NCI-H526 (cell line): ENCODE results near the gene CEP128.
A peak's percentile ranks its signal among the peaks of the same experiment; 100 is the strongest.

Source experiments
- DNase-seq, 2 experiments: peaks; one replicate each; lab custom pipeline; 2025; lab: John Stamatoyannopoulos, UW

CEP128 gene

DNA sequence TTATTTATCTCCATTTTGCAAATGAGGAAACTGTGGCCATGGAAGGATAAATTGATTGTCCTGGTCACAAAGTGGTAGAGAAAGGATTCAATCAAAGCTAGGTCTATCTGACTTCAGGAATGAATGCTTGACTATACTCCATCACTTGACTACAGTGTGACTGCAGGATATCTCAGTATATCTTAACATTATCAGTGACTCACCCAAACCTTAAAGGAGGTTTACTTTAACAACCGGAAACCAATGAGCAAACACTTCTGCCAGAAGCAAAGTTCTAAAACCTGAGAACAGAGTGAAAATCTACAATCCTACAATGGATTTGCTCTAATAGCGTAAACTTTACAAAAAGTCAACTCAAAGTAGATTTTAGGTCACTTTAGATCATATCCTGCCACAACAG is 277.0 kb downstream of the CEP128 start:
- DNase-seq: no peak

DNA sequence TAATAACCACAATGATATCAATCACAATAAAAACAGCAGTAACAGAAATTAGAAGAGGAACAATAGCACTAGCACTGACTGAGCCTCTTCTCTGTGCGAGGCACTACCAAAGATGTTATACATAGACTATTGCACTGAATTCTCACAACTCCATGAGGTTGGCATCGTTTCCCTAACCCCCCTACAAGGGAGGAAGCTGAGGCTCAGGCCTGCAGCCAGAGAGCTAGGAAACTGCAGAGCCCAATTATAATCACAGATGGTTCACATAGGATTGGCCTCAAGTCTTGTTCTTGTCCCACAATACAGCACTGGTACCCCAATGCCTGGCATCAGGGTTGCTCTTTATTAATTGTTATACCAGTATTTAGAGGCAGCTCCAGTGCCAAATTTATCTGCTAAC is 278.0 kb downstream of the CEP128 start:
- no peak for DNase-seq

DNA sequence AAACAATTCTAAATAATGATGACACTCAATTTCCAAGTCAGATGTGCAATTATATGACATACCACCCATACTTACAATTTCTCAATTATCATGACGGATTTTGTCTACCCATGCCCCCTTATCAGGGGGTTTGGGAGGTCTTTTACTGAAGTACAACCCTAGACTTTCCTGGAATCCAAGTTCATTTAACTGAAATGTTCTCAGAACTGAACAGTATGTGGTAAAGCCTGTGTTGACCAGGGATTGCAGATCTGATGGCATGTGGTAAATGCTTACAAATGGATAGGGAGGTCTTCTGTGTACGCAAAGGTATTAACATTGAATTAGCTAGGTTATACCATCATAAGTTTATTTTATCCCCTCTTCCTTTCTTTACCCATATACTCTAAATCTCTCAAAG is 281.8 kb downstream of the CEP128 start:
- no peak for DNase-seq

DNA sequence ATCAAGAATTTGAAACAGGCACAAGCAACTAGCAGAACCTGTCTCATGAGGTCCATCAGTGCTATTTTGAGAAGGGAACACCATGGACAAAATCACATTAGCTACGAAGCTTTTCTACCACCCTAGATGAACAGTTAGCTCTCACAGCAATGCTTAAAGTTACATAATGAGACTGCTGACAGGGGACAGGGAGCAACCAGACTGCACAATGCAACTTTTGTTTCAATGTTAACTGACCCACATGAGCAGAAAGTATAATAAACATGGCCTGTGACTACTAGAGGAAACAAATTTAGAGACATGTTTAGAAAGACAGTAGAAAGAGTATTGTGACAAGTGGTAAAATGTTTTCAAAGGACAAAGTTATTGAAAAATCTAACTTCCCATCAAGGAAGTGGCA is 282.8 kb downstream of the CEP128 start:
- DNase-seq: no peak

DNA sequence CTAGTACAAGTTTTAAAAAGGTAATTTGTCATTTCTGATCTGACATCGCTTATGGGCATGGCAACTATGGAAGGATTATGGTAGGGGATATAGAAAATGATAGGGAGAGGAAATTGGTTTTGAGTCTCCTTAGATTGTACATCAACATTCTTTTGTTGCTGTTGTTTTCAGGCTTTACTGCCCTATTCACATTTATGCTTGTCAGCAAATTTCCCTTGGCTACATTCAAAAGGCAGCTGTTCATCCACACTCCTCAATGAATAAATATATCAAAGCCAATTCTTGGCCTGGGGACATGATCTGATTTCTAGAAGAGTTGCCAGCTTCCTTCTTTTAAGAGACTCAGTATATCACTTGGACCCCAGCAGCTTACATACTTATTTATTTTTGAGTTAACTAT is 283.4 kb downstream of the CEP128 start:
- DNase-seq: no peak

DNA sequence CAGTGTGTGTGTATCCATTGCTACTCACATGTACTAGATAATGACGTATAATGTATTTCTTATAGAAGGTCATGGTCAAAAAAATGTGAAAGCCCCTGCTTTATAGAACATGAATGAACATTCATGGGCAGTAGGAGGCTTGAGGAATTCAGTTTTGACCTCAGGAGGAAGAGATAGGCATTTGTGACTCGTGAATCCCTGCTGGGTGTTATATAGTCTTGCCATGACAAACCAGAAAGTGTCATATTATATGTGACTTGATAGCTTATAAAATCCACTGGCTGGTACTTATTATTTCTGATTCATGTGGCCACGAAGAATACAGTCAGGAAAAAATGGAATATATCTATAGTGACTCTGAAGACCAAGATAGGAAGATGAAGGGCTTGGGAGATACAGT is 287.6 kb downstream of the CEP128 start:
- DNase-seq: no peak

DNA sequence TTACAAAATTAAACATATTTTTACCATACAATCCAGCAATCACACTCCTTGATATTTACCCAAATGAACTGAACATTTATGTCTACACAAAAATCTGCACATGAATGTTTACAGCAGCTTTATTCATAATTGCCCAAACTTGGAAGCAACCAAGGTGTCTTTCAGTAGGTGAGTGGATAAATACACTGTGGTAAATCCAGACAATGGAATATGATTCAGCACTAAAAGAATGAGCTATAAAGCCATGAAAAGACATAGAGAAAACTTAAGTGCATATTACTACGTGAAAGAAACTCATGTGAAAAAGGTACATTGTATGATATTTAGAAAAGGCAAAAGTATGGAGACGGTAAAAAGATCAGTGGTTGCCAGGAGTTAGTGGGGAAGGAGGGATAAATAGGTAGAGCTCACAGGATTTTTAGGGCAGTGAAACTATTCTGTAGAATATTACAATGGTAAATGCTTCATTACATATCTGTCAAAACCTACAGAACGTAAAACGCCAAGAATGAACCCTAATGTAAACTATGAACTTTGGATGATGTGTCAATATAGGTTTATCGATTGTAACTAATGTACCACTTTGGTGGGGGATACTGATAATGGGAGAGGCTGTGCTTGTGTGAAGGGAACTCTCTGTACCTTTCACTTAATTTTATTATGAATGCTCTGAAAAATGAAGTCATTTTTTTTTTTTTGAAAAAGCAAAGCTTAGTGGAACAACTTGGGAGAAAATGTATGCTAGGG is 295.7 kb downstream of the CEP128 start:
- no peak for DNase-seq

DNA sequence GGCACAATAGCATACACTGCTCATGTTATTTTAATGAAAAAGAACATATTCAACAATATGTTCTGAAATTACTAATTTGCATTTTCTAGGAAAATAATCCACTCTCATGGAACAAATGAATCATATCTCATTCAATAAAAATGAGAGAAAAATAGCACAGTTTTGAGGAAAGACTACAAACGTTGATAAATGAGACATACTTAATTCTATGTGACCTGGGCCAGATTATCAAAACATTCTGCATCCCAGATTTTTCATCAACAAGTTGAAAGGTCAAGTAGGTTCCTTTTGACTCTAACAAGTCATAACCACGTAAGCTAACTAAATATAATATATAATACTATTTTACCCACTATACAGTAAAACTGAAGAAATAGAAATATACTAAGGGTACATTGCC is 296.7 kb downstream of the CEP128 start:
- no peak for DNase-seq

DNA sequence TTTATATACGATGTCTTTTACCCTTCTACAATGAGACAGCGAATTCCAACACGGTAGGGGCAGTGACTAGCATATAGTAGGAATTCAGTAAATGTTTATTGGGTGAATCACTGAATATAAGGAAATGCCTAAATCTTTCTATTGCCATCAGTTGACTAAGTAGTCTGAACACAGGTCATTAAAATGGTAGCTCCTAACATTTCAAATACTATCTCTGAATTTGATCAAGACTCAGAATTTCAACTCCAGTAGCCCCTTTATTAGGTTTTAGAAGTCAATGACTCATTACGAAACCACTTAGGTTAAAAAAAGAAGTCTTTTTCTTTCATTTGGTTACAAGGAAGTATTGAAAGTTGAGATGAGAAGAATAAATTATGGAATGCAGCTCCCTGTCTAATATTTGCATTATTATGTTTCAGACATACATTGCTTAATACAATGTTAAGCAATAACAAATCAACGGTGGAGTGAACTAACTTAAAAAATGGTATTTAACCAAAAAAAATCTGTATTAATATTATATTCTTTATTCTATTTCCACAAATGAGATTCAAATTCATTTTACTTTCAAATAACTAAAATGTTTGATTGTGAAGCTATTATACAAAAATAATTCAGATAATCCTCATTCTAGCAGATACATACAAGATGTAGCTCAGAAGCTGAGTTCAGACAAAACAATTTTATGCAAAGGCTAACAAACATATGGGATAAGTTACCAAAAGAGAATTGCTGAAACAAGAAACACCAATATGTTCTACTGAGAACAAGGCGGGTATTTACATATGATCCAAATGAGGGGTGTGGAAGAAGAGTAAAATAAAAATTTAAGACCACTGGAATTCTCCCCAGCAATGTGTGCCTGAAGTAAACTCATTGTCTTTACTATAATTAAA is 302.7 kb downstream of the CEP128 start:
- DNase-seq: no peak

DNA sequence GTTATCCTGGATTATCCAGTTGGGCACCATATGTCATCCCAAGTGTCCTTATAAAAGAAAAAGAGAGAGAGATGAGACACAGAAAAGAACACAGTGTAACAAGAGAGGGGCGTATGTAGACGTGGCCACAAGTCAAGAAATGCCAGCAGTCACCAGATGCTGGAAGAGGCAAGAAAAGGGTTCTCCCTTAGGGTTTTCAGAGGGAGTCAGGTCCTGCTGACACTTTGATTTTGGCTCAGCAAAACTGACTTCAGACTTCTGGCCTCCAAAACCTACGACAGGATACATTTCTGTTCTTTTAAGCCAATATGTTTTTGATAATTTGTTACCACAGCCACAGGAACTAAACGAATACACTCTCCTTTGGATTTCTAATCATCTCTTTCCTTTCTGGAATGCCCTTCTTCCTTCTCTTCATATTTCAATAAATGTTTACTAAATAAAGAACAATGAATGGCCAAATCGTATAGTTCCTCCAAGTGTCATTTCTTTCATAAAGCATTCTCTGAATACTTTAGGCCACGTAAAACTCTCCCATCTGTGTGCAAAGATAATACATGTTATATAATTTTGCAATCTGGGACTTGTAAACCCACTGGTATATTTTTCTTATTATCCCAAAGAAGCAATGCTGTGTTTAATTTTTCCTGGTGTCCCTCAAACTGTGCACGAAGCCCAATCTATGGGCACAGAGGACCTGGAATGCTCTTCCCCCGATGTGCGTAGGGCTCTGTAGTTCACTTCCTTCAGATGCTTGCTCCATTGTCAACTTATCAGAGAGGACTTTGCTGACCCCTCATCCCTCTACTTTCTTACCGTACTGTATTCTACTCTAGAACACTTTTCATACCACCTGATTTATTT is 303.6 kb downstream of the CEP128 start:
- DNase-seq: no peak

DNA sequence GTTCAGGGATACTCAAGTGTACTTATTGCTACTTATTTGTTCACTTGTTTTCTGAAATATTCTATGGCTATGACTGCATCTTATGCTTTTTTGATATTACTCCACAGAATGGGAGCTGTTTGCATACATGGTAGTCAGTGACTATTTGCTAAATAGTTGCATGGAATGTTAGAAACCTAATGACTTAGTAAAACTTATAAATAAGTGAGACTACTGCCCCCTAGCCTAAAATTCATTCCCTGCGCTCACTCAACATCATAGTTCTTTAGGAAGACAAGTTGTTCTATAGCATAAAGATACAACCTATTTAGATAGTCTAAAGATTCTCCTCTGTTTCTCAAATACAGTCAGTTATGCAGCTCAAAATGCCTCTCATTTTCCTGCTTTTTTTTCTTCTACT is 305.5 kb downstream of the CEP128 start:
- DNase-seq: peak in 1 of 2 experiments; percentile 34

DNA sequence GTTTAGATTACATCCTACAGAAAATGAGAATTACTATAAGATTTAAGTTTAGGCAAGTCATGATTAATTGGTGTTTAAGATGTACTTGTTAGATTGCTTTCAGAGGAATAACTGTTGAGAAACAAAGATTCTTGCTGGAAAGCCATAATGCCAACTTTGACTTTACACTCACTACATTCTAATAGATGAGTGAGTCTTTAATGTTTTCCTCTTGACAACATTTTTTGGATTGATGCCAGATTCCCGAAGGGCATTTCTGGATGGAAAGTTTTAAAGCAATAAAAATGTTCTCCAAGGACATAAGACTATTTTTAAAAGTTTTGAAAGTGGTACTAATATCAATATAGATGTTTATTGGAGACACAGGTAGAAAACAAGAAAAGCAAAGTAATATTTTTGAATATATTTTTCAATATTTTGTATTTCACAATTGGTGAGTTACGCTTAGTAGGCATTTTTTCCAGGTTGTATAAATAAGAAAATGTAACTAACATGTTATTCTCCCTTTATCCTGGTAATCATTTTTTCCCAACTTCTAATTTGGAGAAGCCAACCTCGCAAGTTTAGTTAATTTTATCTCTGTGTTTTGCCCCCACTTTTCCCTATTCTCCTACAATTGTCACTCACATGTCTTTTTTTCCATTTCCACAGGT is 307.3 kb downstream of the CEP128 start:
- no peak for DNase-seq

DNA sequence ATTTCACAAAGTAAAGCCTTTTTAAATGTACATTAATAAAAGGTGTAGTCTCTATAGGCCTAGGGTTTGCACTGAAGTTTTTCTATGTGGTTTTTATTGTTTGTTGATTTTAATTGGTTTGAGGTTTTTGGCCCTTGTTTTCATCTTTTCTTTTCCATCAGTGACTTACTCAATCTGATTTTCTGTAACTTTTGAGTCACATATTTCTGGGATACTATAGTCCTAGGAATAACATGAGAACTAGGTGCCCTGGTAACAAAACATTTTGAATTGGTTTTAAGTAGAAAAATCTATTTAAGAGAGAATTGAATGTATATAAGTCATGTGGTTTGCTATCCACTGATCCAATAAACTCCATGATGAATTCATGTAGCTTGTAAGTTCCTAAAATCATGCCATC is 311.9 kb downstream of the CEP128 start:
- no peak for DNase-seq

DNA sequence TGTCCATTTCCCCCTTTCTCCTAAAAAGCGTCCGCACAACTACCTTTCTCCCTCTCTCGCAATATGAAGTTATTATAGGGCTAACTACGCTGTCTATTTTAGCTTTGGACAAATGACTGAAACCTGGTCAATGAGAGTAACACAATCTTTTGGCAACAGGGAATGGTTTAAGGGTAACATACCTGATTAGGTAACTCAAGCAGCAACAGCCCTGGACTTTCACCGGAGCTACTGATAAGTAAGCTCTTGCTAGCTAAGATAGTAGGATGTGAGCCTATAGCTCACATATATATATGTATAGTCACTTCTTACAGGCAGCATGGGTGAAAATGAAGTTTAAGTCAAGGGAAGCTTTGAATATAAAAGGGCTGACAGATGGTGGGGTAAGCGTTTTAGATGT is 313.0 kb downstream of the CEP128 start:
- no peak for DNase-seq

DNA sequence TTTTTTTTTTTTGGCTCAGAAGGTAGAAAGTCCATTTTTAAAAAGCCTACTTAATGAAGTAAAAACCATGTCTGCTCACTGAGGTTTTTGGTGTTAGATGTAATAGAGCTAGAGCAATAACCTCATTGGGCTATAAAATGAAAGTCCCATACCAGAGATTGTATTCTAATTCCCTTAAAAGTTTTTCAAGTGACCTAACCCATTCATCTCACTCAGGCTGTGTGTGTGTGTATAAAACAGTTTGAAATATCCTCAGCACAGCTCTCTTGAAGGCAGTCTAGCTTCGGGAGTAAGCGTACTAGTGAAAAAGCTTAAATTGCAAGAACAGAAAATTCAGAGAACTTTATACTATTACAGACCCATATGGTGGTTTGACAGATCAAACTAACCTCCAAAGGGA is 313.8 kb downstream of the CEP128 start:
- DNase-seq: no peak

DNA sequence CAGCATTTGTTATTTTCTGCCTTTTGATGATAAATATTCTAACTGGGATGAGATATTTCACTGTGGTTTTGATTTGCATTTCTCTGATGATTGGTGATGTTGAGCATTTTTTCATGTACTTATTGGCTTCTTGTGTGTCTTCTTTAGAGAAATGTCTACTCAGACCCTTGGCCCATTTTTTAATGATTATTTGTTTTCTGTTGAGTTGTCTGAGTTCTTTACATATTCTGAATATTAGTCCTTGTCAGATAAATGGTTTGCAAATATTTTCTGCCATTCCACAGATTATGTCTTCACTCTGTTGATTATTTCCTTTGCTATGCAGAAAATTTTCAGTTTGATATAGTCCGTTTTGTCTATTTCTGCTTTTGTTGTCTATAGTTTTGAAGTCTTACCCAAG is 317.0 kb downstream of the CEP128 start:
- no peak for DNase-seq

DNA sequence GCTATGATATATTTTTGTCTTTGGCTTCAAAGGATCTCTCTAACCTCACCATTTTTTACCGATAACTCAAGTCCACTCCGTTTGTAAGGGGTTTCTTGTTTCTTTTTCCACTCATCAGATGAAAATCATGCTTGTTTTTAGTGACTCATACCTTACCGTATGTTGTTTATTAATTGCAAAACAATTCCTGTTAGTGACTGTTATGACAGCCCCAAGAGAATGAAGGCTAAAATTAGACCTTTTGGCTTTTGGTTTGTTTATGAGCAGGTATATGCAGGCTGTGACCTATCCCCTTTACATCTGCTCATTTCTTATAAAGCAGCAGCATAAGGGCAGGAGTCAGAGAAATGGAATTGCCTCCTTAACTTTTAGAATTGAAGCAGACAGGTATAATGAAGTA is 319.8 kb downstream of the CEP128 start:
- no peak for DNase-seq

DNA sequence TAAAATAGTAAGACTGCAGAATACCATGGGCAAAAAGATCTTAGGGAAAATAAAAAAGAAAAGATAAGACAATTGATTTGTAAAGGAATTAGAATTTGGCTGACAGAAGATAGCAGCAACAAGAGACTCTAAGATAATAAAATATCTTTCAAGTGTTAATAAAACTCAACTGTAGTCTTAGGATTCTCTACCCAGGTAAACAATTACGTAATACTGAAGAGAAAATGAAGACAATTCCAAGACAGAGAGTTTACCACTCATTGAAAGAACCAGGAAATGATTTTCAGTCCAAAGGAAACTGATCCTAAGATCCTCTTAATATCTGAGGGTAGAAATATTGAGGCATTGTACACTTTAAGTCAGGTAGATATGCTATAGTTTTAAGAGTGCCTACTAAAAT is 321.1 kb downstream of the CEP128 start:
- DNase-seq: no peak

DNA sequence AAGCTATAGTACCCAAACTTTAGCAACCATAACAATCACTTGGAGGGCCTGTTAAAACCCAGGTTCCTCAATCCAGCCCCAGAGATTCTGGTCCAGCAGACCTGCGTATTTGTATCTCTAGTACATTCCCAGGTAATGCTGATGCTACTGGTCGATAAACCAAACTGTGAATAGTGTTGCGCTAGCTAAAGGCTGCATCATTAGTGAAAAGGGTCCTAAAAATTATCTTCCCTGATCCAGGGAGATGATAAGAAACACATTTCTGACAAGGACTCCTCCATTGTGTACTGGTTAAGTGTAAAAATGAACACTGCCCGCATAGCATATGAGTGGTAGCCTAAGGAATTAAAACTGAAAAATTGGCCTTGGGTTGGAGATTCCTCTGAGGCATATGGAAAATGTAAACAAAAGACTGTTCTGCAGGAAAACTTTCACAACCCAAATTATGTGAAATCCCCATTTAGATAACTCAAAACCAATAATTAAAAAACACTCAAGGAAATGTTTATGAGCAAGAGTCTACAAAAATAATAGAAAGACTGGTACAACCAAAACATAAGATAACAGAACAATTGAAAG is 322.7 kb downstream of the CEP128 start:
- no peak for DNase-seq

DNA sequence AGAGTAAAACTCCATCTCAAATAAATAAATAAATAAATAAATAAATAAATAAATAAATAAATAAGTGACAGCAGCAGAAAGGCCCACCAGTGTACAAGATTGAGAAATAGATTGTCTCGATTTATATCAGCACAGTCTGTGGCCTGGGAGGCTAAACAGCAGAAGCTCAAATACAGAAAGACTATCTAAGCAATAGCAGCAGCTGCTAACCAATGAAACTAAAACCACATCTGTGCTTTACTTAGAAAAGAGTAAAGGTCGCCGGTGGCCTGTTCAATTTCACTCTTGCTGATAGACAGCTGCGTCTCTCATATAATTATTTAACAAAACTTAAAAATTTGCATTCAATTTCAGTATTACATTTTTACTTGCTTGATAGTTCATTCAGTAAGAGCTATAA is 325.7 kb downstream of the CEP128 start:
- DNase-seq: no peak

DNA sequence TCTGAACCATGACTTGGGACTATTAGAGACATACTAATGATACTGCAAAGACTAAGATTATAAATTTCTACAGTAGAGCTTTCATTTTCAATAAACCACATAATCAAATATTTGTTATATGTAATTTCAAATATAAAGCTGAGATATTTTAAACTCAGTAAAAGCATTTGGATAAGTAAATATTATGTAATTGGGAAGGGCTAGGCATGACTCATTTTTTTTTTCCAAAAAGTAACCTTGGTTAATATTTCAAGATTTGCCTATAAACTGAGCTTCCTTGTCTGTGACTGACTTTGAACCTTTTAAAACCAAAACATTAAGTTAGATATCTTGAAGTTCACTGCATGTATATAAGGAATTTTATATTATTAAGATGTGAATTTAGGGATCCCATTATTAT is 332.5 kb downstream of the CEP128 start:
- DNase-seq: no peak

DNA sequence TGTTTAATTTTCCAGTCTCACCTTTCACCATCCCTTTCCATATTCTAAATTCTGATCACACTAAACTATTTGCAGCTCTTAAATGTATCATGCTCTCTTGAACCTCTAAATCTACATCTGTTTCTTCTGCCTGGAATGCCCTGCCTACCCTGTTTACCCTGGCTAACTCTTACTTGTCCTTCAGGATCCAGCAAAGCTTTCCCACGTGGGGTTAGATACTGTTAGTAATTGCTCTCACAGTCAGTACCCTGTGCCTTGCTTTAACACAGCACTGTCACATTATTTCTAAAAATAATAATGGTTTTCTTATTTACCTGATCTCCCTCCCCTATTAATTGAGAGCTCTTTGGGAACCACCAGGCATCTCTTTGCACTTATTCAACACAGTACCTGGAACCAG is 333.0 kb downstream of the CEP128 start:
- no peak for DNase-seq
